DMS114 treated with DMSO at 0.1 percent for 48 hours (cell line): Measurements from ENCODE around the gene HNMT.
"Not testable (repeated sequence)": the region's sequence is repeated elsewhere in the genome, so short reads cannot be mapped to it uniquely, and the experiment has no call there.

Experiments used
- DNase-seq: peaks from one replicate; lab custom pipeline; 2025; ENCODE audit not compliant: unreplicated experiment; lab: John Stamatoyannopoulos, UW

HNMT gene

GRCh38 chr2:137964066-137964858, at the start of gene HNMT:
Gene HNMT (plus strand): TSS chr2:137964473. CDS start chr2:137964492, 19 bp downstream.
- DNase-seq, result no peak

GRCh38 chr2:137921105-137921880, 43.0 kb upstream of the HNMT start:
- DNase-seq, result no peak

GRCh38 chr2:137922171-137922570, 42.1 kb upstream of the HNMT start:
- DNase-seq, result not testable (repeated sequence)

- DNase-seq, result no peak
These were observed 40.3 kb upstream of the HNMT start for GRCh38 chr2:137924019-137924418.

GRCh38 chr2:137925599-137925998, 38.7 kb upstream of the HNMT start:
- DNase-seq, result no peak

GRCh38 chr2:137927846-137928245, 36.4 kb upstream of the HNMT start:
- DNase-seq, result no peak

GRCh38 chr2:137928547-137929518, 35.4 kb upstream of the HNMT start:
- no peak for DNase-seq

- DNase-seq, result no peak
These were observed 34.8 kb upstream of the HNMT start for GRCh38 chr2:137929519-137929916.

- DNase-seq, result no peak
These were observed 34.1 kb upstream of the HNMT start for GRCh38 chr2:137930146-137930545.

- DNase-seq, result no peak
These were observed 28.7 kb upstream of the HNMT start for GRCh38 chr2:137935591-137935990.

- no peak for DNase-seq
These were observed 27.0 kb upstream of the HNMT start for GRCh38 chr2:137937246-137937645.

GRCh38 chr2:137937778-137938177, 26.5 kb upstream of the HNMT start:
- no peak for DNase-seq

GRCh38 chr2:137938204-137938603, 26.1 kb upstream of the HNMT start:
- no peak for DNase-seq

GRCh38 chr2:137939026-137939425, 25.2 kb upstream of the HNMT start:
- no peak for DNase-seq

GRCh38 chr2:137940154-137940553, 24.1 kb upstream of the HNMT start:
- no peak for DNase-seq

GRCh38 chr2:137942037-137942832, 22.0 kb upstream of the HNMT start:
- DNase-seq, result no peak

- DNase-seq, result no peak
These were observed 21.2 kb upstream of the HNMT start for GRCh38 chr2:137942833-137943677.

- DNase-seq, result no peak
These were observed 20.5 kb upstream of the HNMT start for GRCh38 chr2:137943678-137944347.

- DNase-seq, result no peak
These were observed 19.6 kb upstream of the HNMT start for GRCh38 chr2:137944714-137945113.
